ENCODE results near the gene MLEC.
"Not testable (repeated sequence)": the region's sequence is repeated elsewhere in the genome, so short reads cannot be mapped to it uniquely, and the experiment has no call there.

MLEC gene

GRCh38 chr12:120721866-120722265, 34.9 kb downstream of the MLEC start:
- DNase-seq: no peak

- DNase-seq: no peak
Measured at GRCh38 chr12:120722784-120723183, 35.8 kb downstream of the MLEC start.

- DNase-seq: no peak
Measured at GRCh38 chr12:120724720-120725119, 37.8 kb downstream of the MLEC start.

GRCh38 chr12:120725151-120725658, 38.3 kb downstream of the MLEC start:
- DNase-seq: no peak

- DNase-seq: peak; percentile 32 to 92
Measured at GRCh38 chr12:120725659-120726509, 38.9 kb downstream of the MLEC start, which contains the start of gene ACADS. ACADS (plus strand) TSS chr12:120725826; CDS start chr12:120725886, 60 bp downstream.

- no peak for DNase-seq
Measured at GRCh38 chr12:120726510-120726793, 39.5 kb downstream of the MLEC start.

GRCh38 chr12:120726961-120727360, 40.0 kb downstream of the MLEC start:
- DNase-seq: no peak

GRCh38 chr12:120732198-120732597, 45.2 kb downstream of the MLEC start:
- DNase-seq: not testable (repeated sequence)

GRCh38 chr12:120733574-120733973, 46.6 kb downstream of the MLEC start:
- DNase-seq: no peak

- no peak for DNase-seq
Measured at GRCh38 chr12:120734210-120734609, 47.3 kb downstream of the MLEC start.

GRCh38 chr12:120735181-120735580, 48.2 kb downstream of the MLEC start:
- no peak for DNase-seq

GRCh38 chr12:120736404-120737331, 49.7 kb downstream of the MLEC start:
- no peak for DNase-seq

GRCh38 chr12:120737557-120738251, 50.8 kb downstream of the MLEC start:
- DNase-seq: no peak

- DNase-seq: no peak
Measured at GRCh38 chr12:120738252-120739030, 51.5 kb downstream of the MLEC start.

GRCh38 chr12:120739031-120739762, 52.2 kb downstream of the MLEC start:
- no peak for DNase-seq

GRCh38 chr12:120739821-120740613, 53.1 kb downstream of the MLEC start:
- no peak for DNase-seq

GRCh38 chr12:120740871-120741270, 53.9 kb downstream of the MLEC start:
- DNase-seq: no peak

- DNase-seq: peak in 1 of 2 experiments; percentile 37
Measured at GRCh38 chr12:120741476-120742421, 54.8 kb downstream of the MLEC start.

- DNase-seq: no peak
Measured at GRCh38 chr12:120744922-120745493, 58.1 kb downstream of the MLEC start.
